GM12892 (cell line): ENCODE measurements around the gene ARFGAP2.
A peak's percentile ranks its signal among the peaks of the same experiment; 100 is the strongest.
"Not testable (repeated sequence)": the region's sequence is repeated elsewhere in the genome, so short reads cannot be mapped to it uniquely, and the experiment has no call there.

Experiments
- DNase-seq: peaks from one replicate; pipeline ENCODE4 v3.0.0; 2011; ENCODE audit not compliant: insufficient read length
- FAIRE-seq: peaks from 2 replicates; lab custom pipeline; 2011; peaks lifted over from hg19 to GRCh38; lab: Jason Lieb, UNC
- POLR2A ChIP-seq: IDR thresholded peaks from 2 replicates; pipeline ENCODE4 v1.6.1; 2011; ENCODE audit warnings: low read depth, low read length, control low read depth
- POLR2AphosphoS5 ChIP-seq: IDR thresholded peaks from 2 replicates; pipeline ENCODE4 v1.6.1; 2011; ENCODE audit warnings: low read depth, low read length, control low read depth
- TAF1 ChIP-seq: IDR thresholded peaks from 2 replicates; pipeline ENCODE4 v1.6.1; 2011; ENCODE audit warnings: low read depth, mild to moderate bottlenecking, control low read depth, low read length, borderline replicate concordance

ARFGAP2 gene

DNA sequence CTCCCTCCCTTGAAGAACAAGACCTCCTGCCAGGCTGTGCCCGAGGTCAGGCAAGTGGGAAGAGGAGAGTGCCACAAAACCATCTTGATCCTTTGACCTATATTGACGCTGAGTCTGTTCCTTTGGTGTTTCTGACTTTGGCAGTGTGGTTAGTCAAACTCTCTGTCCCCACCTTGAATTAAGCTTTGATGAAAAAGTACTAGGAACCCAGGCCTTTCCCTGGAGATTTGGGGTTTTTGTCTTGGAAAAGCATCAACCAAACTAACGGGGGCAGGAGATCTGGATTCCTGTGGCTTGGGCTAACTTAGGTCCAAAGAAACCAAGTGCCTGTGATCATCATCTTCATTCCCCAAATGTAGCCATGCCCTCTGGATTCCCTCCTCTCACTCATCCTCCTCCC lies 40.4 kb downstream of the ARFGAP2 start:
- no peak for FAIRE-seq
- no peak for DNase-seq
- no peak for TF ChIP-seq POLR2A

DNA sequence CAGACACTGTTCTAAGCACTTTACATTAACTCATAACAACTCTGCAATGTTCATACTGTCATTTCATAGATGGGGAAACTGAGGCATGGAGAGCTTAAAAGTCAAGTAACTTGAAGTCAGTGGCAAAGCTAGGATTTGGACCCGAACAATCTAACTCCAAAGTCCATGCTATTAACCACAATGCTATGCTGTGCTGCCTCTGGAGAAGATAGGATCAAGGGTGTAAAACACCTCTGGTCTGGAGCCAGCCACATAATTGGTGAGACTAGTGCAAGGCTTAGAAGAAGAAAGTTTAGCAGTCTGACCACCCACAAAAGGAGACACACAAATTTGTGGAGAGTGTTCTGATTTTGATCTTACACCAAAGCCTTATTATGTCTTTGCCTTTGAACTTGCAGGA lies 43.7 kb downstream of the ARFGAP2 start:
- TF ChIP-seq POLR2A = no peak
- FAIRE-seq (no peak), DNase-seq (no peak)

DNA sequence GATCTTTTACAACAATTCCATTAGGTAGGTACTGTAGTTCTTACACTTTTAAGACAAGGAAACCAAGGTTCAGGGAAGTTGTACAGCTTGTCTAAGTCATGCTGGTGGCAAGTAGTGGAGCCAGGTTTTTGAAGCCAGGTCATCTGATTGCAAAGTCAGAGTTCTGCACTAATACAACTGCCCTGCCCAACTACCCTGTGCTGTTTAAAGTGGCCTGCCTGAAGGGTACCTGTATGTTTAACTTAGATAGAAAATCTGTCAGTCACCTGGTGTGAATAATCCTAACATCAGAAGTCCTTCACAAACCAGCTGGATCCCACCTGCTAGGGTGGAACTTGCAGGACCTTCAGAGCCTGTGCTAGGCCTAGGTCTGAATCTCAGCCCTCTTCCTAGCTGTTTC lies 44.2 kb downstream of the ARFGAP2 start:
- TF ChIP-seq POLR2A (no peak), TAF1 (no peak), POLR2AphosphoS5 (no peak)
- no peak for FAIRE-seq
- DNase-seq = no peak

DNA sequence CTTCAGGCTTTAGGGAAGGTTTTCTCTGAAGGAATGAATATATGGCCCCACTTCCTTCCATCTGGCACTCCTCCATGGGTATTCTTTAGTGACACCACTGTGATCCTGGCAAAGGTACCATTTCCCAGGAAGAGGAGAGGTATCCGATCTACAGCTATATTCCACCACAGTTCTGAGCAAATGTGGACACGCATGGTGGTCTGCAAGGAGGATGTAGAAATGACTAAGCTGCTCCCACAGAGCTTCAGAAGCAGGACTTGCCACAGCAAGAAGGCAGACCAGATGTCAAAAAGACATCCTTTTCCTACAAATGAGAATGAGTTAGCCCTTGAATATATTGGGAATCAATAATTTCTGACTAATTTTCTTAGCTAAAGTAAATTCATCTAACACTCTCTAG lies 45.5 kb downstream of the ARFGAP2 start:
- TF ChIP-seq POLR2A (no peak), TAF1 (no peak)
- no peak for DNase-seq
- peak; percentile 83 for FAIRE-seq

DNA sequence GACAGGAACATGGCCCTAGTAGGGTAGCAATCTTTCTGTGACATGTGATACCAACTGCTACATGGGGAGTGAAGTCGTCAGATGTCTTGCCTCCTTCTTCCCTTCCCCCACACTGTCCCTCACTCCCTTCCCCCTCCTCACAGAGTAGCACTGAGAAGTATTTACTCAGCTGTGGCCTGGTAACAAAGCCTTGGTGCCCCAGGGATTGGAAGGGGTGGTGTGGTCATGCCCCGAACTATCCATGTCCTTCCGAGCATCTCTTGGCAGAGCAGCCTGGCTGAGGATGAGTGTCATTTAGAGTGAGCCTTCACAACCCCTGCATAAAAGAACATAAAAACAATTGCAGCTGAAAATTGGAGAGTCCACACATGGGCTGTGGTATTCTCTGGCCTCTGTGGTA lies 46.1 kb downstream of the ARFGAP2 start:
- DNase-seq (no peak), FAIRE-seq (no peak)
- no peak for TF ChIP-seq POLR2A
- no peak for TF ChIP-seq TAF1
- no peak for TF ChIP-seq POLR2AphosphoS5

DNA sequence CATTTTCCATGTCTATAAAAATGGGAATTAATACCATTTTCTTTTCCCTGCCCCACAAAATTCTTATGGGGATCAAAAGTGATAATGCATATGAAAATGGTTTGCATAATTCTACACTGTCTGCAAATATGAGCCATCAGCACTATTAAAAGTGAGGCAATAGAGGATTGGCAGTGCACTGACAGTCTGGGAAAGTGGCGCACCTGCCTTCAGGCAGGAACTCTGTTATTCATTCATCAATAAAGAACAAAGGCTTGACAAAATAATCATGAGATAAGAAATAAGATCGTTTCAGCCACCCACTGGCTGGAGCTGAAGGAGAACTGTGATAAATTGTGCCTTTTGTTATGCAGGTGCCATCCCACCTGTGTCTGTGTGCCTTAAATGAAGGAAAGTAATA lies 49.5 kb downstream of the ARFGAP2 start:
- DNase-seq (no peak), FAIRE-seq (no peak)
- no peak for TF ChIP-seq POLR2AphosphoS5

DNA sequence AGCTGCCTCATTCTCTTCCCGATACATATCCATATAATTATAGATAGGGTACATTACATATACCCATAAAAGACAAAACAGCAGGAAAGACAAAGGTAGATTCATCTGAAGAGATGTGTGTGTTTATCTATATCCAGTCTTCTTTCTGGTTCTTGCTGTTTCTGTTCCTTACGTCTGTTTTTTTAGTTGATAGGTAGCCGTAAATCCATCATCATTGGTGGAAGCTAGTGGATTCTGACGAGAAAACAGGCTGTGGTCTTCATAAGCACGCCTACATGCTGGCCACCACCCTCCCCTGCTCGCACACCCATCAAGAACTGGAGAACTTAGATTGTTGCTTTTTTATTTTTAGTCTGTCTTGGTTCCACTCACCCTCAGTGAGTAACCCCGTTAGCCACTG lies 51.6 kb downstream of the ARFGAP2 start:
- TF ChIP-seq POLR2AphosphoS5 = no peak
- TF ChIP-seq POLR2A = no peak
- no peak for TF ChIP-seq TAF1
- no peak for FAIRE-seq
- no peak for DNase-seq

DNA sequence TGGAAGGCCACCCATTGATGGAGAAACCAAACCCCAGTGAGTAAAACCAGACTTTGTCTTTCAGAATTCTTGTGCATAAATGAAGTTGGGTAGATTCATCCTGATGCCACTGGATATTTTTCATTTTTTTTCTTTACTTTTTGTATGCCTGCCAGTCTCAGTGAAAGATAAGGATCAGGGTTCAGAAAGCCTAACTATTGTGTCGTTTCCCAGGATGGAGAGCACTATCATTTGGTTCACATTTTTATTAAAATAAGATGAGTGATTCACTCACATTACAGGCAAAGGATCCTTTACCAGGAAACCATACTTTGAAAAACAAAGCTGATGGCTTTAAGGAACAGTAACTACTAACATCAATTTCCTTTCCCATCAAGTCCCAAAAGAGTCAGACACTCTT lies 52.0 kb downstream of the ARFGAP2 start:
- no peak for FAIRE-seq
- TF ChIP-seq POLR2AphosphoS5 (no peak), POLR2A (no peak), TAF1 (no peak)

DNA sequence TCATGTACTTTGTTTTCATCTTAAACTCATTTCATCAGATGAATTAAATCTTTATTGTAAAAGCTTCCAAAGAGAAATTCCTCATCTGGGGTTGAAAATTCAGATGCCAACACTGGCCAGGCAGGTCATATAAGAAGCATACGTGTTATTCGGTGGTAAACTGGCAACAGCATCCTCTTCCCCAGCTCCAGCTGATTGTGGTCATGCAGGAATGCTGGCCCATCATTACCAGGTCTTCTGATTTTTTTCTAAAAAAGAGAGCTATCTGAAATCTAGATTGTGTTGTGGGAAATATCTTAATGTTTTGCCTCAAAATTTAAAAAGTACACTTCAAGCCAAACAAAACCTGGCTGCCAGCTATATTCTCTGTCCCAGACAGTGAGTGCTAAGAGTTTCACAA lies 53.6 kb downstream of the ARFGAP2 start:
- no peak for DNase-seq
- FAIRE-seq = no peak
- TF ChIP-seq POLR2AphosphoS5 = no peak

More for the DNA sequence above, 52.0 kb downstream of the ARFGAP2 start:
- DNase-seq = no peak

DNA sequence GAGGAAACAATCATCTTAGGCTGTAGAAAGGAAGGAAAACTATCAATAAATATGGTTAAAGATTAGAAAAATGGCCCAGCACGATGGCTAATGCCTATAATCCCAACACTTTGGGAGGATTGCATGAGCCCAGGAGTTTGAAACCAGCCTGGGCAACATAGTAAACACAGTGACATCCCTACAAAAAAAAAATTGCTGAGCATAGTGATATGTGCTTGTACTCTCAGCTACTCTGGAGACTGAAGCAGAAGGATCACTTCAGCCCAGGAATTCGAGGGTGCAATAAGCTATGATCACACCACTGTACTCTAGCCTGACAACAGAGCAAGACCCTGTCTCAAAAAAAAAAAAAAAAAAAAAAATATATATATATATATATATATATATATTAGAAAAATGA lies 54.9 kb downstream of the ARFGAP2 start:
- no peak for FAIRE-seq
- TF ChIP-seq POLR2A (no peak), TAF1 (no peak), POLR2AphosphoS5 (no peak)
- no peak for DNase-seq

DNA sequence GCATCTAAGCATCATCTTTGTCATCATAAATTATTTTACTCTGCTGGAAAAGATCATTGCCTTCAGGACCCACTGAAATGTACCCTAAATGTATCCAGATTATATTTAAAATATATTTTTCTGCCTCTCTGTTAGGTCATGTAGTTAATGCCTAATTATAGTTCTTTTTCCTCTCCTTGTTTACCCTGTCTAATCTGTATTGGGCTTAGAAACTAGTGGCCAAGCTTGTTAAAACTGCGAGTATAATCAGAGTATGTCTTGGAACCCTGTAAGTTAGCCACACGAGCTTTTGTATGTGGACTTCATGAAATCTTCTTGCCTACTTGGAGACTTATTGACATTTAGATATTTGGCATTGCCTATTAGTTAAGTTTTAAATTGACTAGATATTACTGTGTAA lies 55.6 kb downstream of the ARFGAP2 start:
- no peak for FAIRE-seq
- no peak for TF ChIP-seq POLR2AphosphoS5
- TF ChIP-seq TAF1 = no peak
- TF ChIP-seq POLR2A = no peak
- no peak for DNase-seq

DNA sequence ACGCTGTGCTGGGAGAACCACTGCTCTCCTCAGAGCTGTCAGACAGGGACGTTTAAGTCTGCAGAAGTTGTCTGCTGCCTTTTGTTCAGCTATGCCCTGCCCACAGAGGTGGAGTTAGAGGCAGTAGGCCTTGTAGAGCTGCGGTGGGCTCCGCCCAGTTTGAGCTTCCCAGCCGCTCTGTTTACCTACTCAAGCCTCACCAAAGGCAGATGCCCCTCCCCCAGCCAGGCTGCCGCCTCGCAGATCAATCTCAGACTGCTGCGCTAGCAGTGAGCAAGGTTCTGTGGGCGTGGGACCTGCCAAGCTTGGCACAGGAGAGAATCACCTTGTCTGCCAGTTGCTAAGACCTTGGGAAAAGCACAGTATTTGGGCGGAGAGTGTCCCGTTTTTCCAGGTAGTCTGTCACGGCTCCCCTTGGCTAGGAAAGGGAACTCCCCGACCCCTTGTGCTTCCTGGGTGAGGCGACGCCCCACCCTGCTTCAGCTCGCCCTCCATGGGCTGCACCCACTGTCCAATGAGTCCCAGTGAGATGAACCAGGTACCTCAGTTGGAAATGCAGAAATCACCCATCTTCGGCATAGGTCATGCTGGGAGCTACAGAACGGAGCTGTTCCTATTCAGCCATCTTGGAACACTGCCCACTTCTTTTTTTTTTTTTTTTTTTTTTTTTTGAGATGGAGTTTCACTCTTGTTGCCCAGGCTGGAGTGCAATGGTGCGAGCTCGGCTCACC lies 57.6 kb downstream of the ARFGAP2 start:
- FAIRE-seq, DNase-seq: not testable (repeated sequence)
